Body of pancreas (tissue), 4 donors: ENCODE data around the gene GLI2.

Experiments used
- CTCF ChIP-seq, 7 experiments: fragments of 450-650 bp in 4 of 7; fragments of 200-600 bp in 3 of 7; sonication (generic) in 3 of 7; IDR thresholded peaks; one replicate each; pipeline ENCODE4 v1.5.1; 2016 to 2019; ENCODE audit warnings: antibody characterized with exemption in 7 of 7
- POLR2A ChIP-seq, 3 donors: fragments of 450-650 bp; IDR thresholded peaks; one replicate each; pipeline ENCODE4 v1.6.1; 2016; ENCODE audit warnings: antibody characterized with exemption in 3 of 3, mild to moderate bottlenecking in 2 of 3

- TF ChIP-seq CTCF (IDR thresholded peaks at IDR 0.05) (no peak), POLR2A (IDR thresholded peaks at IDR 0.05) (no peak)
These were observed 37.6 kb downstream of the GLI2 start for GRCh38 chr2:120773186-120773800.
